Colonic mucosa (tissue), 4 donors: ENCODE results near the gene NUP210L. TPM values are rescaled to one million over a fixed set of nuclear protein-coding genes. Genes with fewer than 3 reads are reported as not detected.

Experiments used
- DNase-seq: peaks from one replicate; pipeline ENCODE4 v3.0.0-alpha.2; 2020
- H3K27ac ChIP-seq: fragments of 200-600 bp; one replicate; pipeline ENCODE4 v1.8.0; 2021
- H3K27me3 ChIP-seq: fragments of 200-600 bp; one replicate; pipeline ENCODE4 v1.8.0; 2021
- H3K36me3 ChIP-seq: fragments of 200-600 bp; one replicate; pipeline ENCODE4 v1.8.0; 2021
- H3K4me1 ChIP-seq: fragments of 200-600 bp; one replicate; pipeline ENCODE4 v1.8.0; 2021; ENCODE audit warnings: mild to moderate bottlenecking
- H3K4me3 ChIP-seq: fragments of 200-600 bp; one replicate; pipeline ENCODE4 v1.8.0; 2021
- H3K9ac ChIP-seq, 2 donors: one replicate each; pipeline ENCODE4 v1.7.0; 2013; ENCODE audit warnings: control low read depth in 2 of 2, low read depth in 2 of 2, low read length in 2 of 2
- H3K9me3 ChIP-seq: fragments of 200-600 bp; one replicate; pipeline ENCODE4 v1.8.0; 2021
- intact Hi-C: fragments of 100-400 bp; cut with DNase I; formaldehyde crosslinking; loops from one replicate; pipeline ENCODE4 v1.14.1; 2022
- total RNA-seq, 2 donors: library from RNA; stranded (reverse); fragmentation: NEBNext Ultra II Directional in 1 of 2; extraction: Animal tissue kit (Norgen Biotek cat#: 25700) in 1 of 2; gene quantifications; one replicate each; pipeline ENCODE4 v1.2.1, GENCODE V29; 2021
- TF ChIP-seq, protein P1 (sequence below): fragments of 200-600 bp; IDR thresholded peaks from one replicate; pipeline ENCODE4 v1.8.0; 2022; ENCODE audit warnings: antibody characterized with exemption, mild to moderate bottlenecking
- donor health status: healthy.
- donor health status: DM: no; HTN: no; CAD: no.
- donor health status: DM: no; HTN: no; CAD: no.

The NUP210L gene
- total RNA-seq, 2 donors from 2014 or later: 0.10 to 0.11 TPM

GRCh38 chr1:153962088-153963029, 192.5 kb downstream of the NUP210L start:
- intact Hi-C loops: no loop called here
- H3K4me1 ChIP-seq: peaks cover 23% of the 10 kb centered on the region
- H3K27ac ChIP-seq: peak overlapping the region; percentile 96
- no peaks in the 10 kb centered on the region for H3K27me3 ChIP-seq
- no peaks in the 10 kb centered on the region for H3K9me3 ChIP-seq
- TF ChIP-seq, protein P1, sequence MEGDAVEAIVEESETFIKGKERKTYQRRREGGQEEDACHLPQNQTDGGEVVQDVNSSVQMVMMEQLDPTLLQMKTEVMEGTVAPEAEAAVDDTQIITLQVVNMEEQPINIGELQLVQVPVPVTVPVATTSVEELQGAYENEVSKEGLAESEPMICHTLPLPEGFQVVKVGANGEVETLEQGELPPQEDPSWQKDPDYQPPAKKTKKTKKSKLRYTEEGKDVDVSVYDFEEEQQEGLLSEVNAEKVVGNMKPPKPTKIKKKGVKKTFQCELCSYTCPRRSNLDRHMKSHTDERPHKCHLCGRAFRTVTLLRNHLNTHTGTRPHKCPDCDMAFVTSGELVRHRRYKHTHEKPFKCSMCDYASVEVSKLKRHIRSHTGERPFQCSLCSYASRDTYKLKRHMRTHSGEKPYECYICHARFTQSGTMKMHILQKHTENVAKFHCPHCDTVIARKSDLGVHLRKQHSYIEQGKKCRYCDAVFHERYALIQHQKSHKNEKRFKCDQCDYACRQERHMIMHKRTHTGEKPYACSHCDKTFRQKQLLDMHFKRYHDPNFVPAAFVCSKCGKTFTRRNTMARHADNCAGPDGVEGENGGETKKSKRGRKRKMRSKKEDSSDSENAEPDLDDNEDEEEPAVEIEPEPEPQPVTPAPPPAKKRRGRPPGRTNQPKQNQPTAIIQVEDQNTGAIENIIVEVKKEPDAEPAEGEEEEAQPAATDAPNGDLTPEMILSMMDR: no peak
- peaks cover 11% of the 10 kb centered on the region for H3K36me3 ChIP-seq
- peak overlapping the region; percentile 92 to 99 for H3K9ac ChIP-seq
- DNase-seq: peak; percentile 48
- H3K4me3 ChIP-seq: peak overlapping the region; percentile 63

- H3K9ac ChIP-seq: peak overlapping the region in 1 of 2 donors; percentile 21
- H3K4me1 ChIP-seq: peaks cover 23% of the 10 kb centered on the region
- H3K27me3 ChIP-seq: no peaks in the 10 kb centered on the region
- no peak overlapping the region for H3K4me3 ChIP-seq
- H3K27ac ChIP-seq: no peak overlapping the region
- intact Hi-C loops: no loop called here
- DNase-seq: no peak
- peaks cover 11% of the 10 kb centered on the region for H3K36me3 ChIP-seq
- TF ChIP-seq, protein P1: no peak
- H3K9me3 ChIP-seq: no peaks in the 10 kb centered on the region
Observed at GRCh38 chr1:153961421-153961820, 193.5 kb downstream of the NUP210L start.

DNA sequence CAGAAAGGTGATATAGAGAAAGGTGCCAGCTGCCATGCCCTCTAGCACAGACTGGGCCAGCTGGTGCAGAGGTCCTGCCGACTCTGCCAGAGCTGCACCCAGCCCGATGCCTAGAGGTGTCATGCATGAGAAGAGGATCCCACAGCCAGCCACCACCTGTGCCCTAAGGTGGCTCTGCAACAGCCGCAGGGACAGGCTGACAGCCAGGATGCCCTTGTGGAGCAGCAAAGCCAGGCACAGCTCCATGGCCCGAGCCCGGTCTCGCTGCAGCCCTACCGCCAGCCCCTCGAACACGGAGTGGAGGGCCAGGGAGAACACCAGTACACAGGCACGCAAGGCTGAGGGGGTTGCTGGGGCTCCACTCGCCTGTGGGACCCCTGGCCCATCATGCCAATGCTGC, 194.7 kb downstream of the NUP210L start:
- intact Hi-C loops: no loop called here
- H3K36me3 ChIP-seq: peaks cover 11% of the 10 kb centered on the region
- peaks cover 14% of the 10 kb centered on the region for H3K4me1 ChIP-seq
- no peak for DNase-seq
- TF ChIP-seq, protein P1: no peak
- no peak overlapping the region for H3K27ac ChIP-seq
- H3K9me3 ChIP-seq: no peaks in the 10 kb centered on the region
- no peak overlapping the region for H3K4me3 ChIP-seq
- no peaks in the 10 kb centered on the region for H3K27me3 ChIP-seq
- H3K9ac ChIP-seq: no peak overlapping the region

DNA sequence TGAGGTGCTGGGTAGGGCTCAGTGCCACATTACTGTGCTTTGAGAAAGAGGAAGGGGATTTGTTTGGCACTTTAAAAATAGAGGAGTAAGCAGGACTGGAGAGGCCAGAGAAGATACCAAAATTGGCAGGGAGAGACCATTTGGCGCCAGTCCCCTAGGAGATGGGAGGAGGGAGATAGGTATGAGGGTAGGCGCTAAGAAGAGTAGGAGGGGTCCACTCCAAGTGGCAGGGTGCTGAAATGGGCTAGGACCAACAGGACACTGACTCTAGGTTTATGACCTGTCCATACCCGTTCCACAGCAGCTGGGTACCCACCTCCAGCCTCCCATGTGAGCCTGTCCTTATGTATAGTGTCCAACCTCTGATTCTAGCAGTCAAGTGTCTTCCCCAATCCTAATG, 195.4 kb downstream of the NUP210L start:
- TF ChIP-seq, protein P1: no peak
- H3K36me3 ChIP-seq: peaks cover 11% of the 10 kb centered on the region
- no peak overlapping the region for H3K4me3 ChIP-seq
- intact Hi-C loops: no loop called here
- DNase-seq: no peak
- no peaks in the 10 kb centered on the region for H3K27me3 ChIP-seq
- no peak overlapping the region for H3K9ac ChIP-seq
- H3K4me1 ChIP-seq: peaks cover 14% of the 10 kb centered on the region
- H3K9me3 ChIP-seq: no peaks in the 10 kb centered on the region
- no peak overlapping the region for H3K27ac ChIP-seq

- peaks cover 14% of the 10 kb centered on the region for H3K4me1 ChIP-seq
- peaks cover 11% of the 10 kb centered on the region for H3K36me3 ChIP-seq
- DNase-seq: no peak
- intact Hi-C loops: no loop called here
- H3K4me3 ChIP-seq: peak overlapping the region; percentile 80
- TF ChIP-seq, protein P1: no peak
- H3K27ac ChIP-seq: peak overlapping the region; percentile 98
- peak overlapping the region in 1 of 2 donors; percentile 95 for H3K9ac ChIP-seq
- H3K27me3 ChIP-seq: no peaks in the 10 kb centered on the region
- no peaks in the 10 kb centered on the region for H3K9me3 ChIP-seq
Observed at GRCh38 chr1:153958961-153959260, 196.0 kb downstream of the NUP210L start.
